HCT116 (cell line): ENCODE results near the gene PSPC1. TPM values are rescaled to one million over a fixed set of nuclear protein-coding genes. Genes with fewer than 3 reads are reported as not detected.

Experiments
- ATAC-seq: fragments of 200-7000 bp; cut with Tn5 transposase; 2 replicates; pipeline ENCODE4 v1.9.1; 2020; ENCODE audit warnings: mild to moderate bottlenecking, moderate library complexity
- BruUV-seq: library from RNA; stranded (reverse); fragments of 400-500 nt; replicated peaks from 2 replicates; lab custom pipeline; 2021; lab: Mats Ljungman, UMichigan
- CTCF ChIA-PET: fragments of 300-600 bp; sonication (Branson Sonifier 250); formaldehyde crosslinking; loops from one replicate; lab custom pipeline; 2021; ENCODE audit warnings: antibody characterized with exemption; lab: Charles Lee
- POLR2A ChIA-PET: fragments of 300-600, 350-600 bp; sonication (Branson Sonifier 250); formaldehyde crosslinking; loops from one replicate; lab custom pipeline; 2021; ENCODE audit warnings: antibody characterized with exemption; lab: Charles Lee
- RAD21 ChIA-PET, 2 experiments: fragments of 300-600 bp; sonication (Branson Sonifier 250); formaldehyde crosslinking; loops; one replicate each; lab custom pipeline; 2023; ENCODE audit warnings: low total read pairs in 2 of 2; ENCODE audit not compliant: uncharacterized antibody in 2 of 2, unreplicated experiment in 2 of 2, low non-redundant PET in 1 of 2; lab: Charles Lee
- DNase-seq: peaks from one replicate; pipeline ENCODE4 v3.0.0-alpha.2; 2010; ENCODE audit warnings: low read depth, low spot score
- H2AFZ ChIP-seq: fragments of 200-600 bp; shearing (Covaris generic), sonication (generic); 2 replicates; pipeline ENCODE4 v1.6.1; 2017; ENCODE audit warnings: low read depth, mixed run types, mixed read lengths, antibody characterized with exemption, low read length; ENCODE audit not compliant: poor library complexity, severe bottlenecking
- H3K27ac ChIP-seq: 2 replicates; pipeline ENCODE4 v1.5.1; 2012; ENCODE audit warnings: low read depth, low read length
- H3K27me3 ChIP-seq: fragments of 200-600 bp; sonication (generic); 2 replicates; pipeline ENCODE4 v1.6.1; 2016; ENCODE audit warnings: mixed run types, low read length, mixed read lengths; ENCODE audit not compliant: insufficient read depth
- H3K36me3 ChIP-seq, 2 experiments: fragments of 200-500 bp in 1 of 2; fragments of 200-600 bp in 1 of 2; sonication (Bioruptor generic) in 1 of 2; sonication (generic) in 1 of 2; 2 replicates each; pipeline versions ENCODE4 v1.5.1 to v1.6.1; 2014 to 2016; ENCODE audit warnings: low read length in 2 of 2, inconsistent platforms in 1 of 2, mixed read lengths in 1 of 2, mixed run types in 1 of 2; ENCODE audit not compliant: insufficient read depth in 2 of 2, control insufficient read depth in 1 of 2
- H3K4me1 ChIP-seq, 2 experiments: fragments of 200-600 bp in 1 of 2; sonication (generic) in 1 of 2; 2 replicates each; pipeline versions ENCODE4 v1.5.1 to v1.6.1; 2012 to 2017; ENCODE audit warnings: low read length in 2 of 2, inconsistent platforms in 1 of 2, mild to moderate bottlenecking in 1 of 2, mixed read lengths in 1 of 2, mixed run types in 1 of 2, moderate library complexity in 1 of 2; ENCODE audit not compliant: insufficient read depth in 2 of 2, control insufficient read depth in 1 of 2
- H3K4me2 ChIP-seq: fragments of 200-600 bp; sonication (generic); 2 replicates; pipeline ENCODE4 v1.6.1; 2017; ENCODE audit warnings: mixed run types, low read length, mixed read lengths
- H3K4me3 ChIP-seq, 2 experiments: fragments of 200-600 bp in 1 of 2; sonication (generic) in 1 of 2; replicated peaks in 1 of 2; 2 replicates each; pipeline ENCODE4 v1.5.1; 2011 to 2016; ENCODE audit warnings: low read length in 2 of 2, control low read depth in 1 of 2, low read depth in 1 of 2, mild to moderate bottlenecking in 1 of 2, mixed read lengths in 1 of 2, mixed run types in 1 of 2
- H3K79me2 ChIP-seq: fragments of 200-600 bp; sonication (generic); 2 replicates; pipeline ENCODE4 v1.6.1; 2017; ENCODE audit warnings: mild to moderate bottlenecking, mixed run types, low read length, moderate library complexity, mixed read lengths; ENCODE audit not compliant: insufficient read depth
- H3K9ac ChIP-seq: fragments of 200-600 bp; sonication (generic); 2 replicates; pipeline ENCODE4 v1.6.1; 2016; ENCODE audit warnings: low read length, mixed read lengths
- H3K9me2 ChIP-seq: fragments of 200-600 bp; sonication (generic), shearing (Covaris generic); 2 replicates; pipeline ENCODE4 v1.6.1; 2017; ENCODE audit warnings: mixed run types, mild to moderate bottlenecking, moderate library complexity; ENCODE audit not compliant: insufficient read depth
- H3K9me3 ChIP-seq, 2 experiments: fragments of 200-500 bp in 1 of 2; fragments of 200-600 bp in 1 of 2; sonication (Bioruptor generic) in 1 of 2; sonication (generic) in 1 of 2; 2 replicates each; pipeline ENCODE4 v1.6.1; 2014 to 2017; ENCODE audit warnings: low read length in 2 of 2, mixed read lengths in 2 of 2, inconsistent platforms in 1 of 2, low read depth in 1 of 2, mild to moderate bottlenecking in 1 of 2, mixed run types in 1 of 2, moderate library complexity in 1 of 2; ENCODE audit not compliant: control insufficient read depth in 1 of 2, insufficient read depth in 1 of 2
- H4K20me1 ChIP-seq: fragments of 200-600 bp; sonication (generic), shearing (Covaris generic); 2 replicates; pipeline ENCODE4 v1.6.1; 2017; ENCODE audit warnings: mixed run types, mild to moderate bottlenecking, moderate library complexity; ENCODE audit not compliant: insufficient read depth
- CBX3 ChIP-seq: IDR thresholded peaks from 2 replicates; pipeline ENCODE4 v1.6.1; 2012; ENCODE audit warnings: low read depth
- CEBPB ChIP-seq: IDR thresholded peaks from 2 replicates; pipeline ENCODE4 v1.6.1; 2012; ENCODE audit warnings: low read depth
- EGR1 ChIP-seq: IDR thresholded peaks from 2 replicates; pipeline ENCODE4 v1.6.1; 2012; ENCODE audit warnings: low read depth
- SRF ChIP-seq: IDR thresholded peaks from 2 replicates; pipeline ENCODE4 v1.6.1; 2012; ENCODE audit warnings: low read depth
- intact Hi-C: fragments of 100-400 bp; cut with micrococcal nuclease; formaldehyde crosslinking; loops from 2 replicates; pipeline ENCODE4 v1.10.0; 2022
- total RNA-seq: library from RNA; stranded (reverse); gene quantifications from one replicate; pipeline ENCODE4 v1.2.1, GENCODE V29; 2021; ENCODE audit not compliant: unreplicated experiment
- TF ChIP-seq, protein P1 (sequence below): IDR thresholded peaks from 2 replicates; pipeline ENCODE4 v1.6.1; 2011; ENCODE audit warnings: mild to moderate bottlenecking, low read length, moderate library complexity; ENCODE audit not compliant: insufficient replicate concordance; ENCODE audit errors: extremely low read depth
- TF ChIP-seq, protein P2 (sequence below): IDR thresholded peaks from 2 replicates; pipeline ENCODE4 v1.6.1; 2012; ENCODE audit warnings: low read depth
- TF ChIP-seq, protein P3 (sequence below), 3 experiments: fragments of 200-600 bp in 1 of 3; sonication (generic) in 1 of 3; IDR thresholded peaks in 2 of 3; conservative IDR thresholded peaks in 1 of 3; 2 replicates each; pipeline ENCODE4 v1.5.1; 2012 to 2017; ENCODE audit warnings: low read depth in 2 of 3, low read length in 2 of 3, antibody characterized with exemption in 1 of 3, borderline replicate concordance in 1 of 3, control low read depth in 1 of 3, mild to moderate bottlenecking in 1 of 3, mixed read lengths in 1 of 3, mixed run types in 1 of 3, moderate library complexity in 1 of 3; ENCODE audit not compliant: insufficient read depth in 1 of 3

Gene PSPC1
- total RNA-seq, 1 experiment from 2014 or later: 57.7 TPM

DNA sequence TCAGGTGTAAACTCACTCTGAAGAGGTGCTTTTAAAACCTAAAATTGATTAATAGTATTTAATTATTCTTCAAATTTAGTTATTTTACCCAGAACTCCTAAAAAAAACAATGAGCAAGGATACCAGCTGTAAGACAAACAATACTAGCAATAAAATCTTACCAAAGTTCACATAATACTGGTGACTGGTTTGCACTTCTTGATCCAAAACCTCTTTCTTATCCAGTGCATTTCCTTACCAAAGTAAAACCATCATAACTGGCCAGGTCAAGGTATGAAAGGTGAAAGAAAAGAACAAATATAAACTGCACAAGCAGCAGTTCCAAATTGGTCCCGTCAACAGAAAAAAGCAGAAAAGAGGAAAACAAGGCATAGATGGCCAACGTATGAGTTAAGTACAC lies 62.7 kb downstream of the PSPC1 start (continued):
- TF ChIP-seq, protein P1, sequence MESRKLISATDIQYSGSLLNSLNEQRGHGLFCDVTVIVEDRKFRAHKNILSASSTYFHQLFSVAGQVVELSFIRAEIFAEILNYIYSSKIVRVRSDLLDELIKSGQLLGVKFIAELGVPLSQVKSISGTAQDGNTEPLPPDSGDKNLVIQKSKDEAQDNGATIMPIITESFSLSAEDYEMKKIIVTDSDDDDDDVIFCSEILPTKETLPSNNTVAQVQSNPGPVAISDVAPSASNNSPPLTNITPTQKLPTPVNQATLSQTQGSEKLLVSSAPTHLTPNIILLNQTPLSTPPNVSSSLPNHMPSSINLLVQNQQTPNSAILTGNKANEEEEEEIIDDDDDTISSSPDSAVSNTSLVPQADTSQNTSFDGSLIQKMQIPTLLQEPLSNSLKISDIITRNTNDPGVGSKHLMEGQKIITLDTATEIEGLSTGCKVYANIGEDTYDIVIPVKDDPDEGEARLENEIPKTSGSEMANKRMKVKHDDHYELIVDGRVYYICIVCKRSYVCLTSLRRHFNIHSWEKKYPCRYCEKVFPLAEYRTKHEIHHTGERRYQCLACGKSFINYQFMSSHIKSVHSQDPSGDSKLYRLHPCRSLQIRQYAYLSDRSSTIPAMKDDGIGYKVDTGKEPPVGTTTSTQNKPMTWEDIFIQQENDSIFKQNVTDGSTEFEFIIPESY: no peak
- TF ChIP-seq, protein P2, sequence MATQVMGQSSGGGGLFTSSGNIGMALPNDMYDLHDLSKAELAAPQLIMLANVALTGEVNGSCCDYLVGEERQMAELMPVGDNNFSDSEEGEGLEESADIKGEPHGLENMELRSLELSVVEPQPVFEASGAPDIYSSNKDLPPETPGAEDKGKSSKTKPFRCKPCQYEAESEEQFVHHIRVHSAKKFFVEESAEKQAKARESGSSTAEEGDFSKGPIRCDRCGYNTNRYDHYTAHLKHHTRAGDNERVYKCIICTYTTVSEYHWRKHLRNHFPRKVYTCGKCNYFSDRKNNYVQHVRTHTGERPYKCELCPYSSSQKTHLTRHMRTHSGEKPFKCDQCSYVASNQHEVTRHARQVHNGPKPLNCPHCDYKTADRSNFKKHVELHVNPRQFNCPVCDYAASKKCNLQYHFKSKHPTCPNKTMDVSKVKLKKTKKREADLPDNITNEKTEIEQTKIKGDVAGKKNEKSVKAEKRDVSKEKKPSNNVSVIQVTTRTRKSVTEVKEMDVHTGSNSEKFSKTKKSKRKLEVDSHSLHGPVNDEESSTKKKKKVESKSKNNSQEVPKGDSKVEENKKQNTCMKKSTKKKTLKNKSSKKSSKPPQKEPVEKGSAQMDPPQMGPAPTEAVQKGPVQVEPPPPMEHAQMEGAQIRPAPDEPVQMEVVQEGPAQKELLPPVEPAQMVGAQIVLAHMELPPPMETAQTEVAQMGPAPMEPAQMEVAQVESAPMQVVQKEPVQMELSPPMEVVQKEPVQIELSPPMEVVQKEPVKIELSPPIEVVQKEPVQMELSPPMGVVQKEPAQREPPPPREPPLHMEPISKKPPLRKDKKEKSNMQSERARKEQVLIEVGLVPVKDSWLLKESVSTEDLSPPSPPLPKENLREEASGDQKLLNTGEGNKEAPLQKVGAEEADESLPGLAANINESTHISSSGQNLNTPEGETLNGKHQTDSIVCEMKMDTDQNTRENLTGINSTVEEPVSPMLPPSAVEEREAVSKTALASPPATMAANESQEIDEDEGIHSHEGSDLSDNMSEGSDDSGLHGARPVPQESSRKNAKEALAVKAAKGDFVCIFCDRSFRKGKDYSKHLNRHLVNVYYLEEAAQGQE: no peak

DNA sequence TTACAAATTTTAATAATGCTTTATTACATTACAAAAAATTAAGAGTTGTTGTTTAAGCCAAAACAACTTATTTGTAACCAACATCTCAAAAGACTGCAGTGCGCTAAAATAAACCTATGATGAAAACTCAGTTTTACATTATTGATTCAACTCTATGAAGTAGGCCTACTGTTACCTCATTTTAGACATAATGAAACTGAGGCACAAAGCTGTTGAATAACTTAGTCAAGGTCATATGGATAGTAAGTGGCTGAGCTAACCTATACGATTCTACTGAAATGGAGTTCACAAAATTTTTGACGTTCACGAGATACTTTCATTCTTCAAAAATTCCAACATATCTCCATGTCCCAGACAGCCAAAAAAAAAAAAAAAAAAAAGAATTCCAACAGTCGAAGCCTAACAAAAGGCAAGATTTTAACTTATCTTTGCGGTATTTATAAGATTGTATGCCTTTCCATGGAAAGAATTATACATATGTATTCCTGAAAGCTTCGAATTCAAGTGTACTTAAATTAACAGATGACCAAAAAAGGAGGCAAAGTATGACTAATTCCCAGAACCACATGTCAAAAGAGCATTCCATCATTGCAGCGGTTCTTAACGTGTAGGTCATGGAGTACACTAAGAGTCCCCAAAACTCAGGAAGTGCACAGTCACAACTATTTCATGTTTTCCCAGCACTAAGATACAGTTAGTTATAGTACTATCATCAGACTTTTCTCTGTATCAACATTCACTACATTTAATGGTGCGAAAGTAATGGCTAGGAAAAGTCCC lies 69.4 kb downstream of the PSPC1 start:
- Histone ChIP-seq H3K9me3 (no peaks in the 10 kb centered on the region), H4K20me1 (peaks cover 4% of the 10 kb centered on the region; the same call in 1 of the 2 replicates), H3K79me2 (peaks cover 47% of the 10 kb centered on the region), H3K9me2 (no peaks in the 10 kb centered on the region), H3K36me3 (no peaks in the 10 kb centered on the region), H3K9ac (no peak overlapping the region), H3K4me1 (no peaks in the 10 kb centered on the region), H2AFZ (no peak overlapping the region), H3K27ac (no peak overlapping the region), H3K4me2 (no peak overlapping the region), H3K27me3 (no peaks in the 10 kb centered on the region), H3K4me3 (no peak overlapping the region)
- ATAC-seq: no peak
- ChIA-PET CTCF (no interaction called here), POLR2A (no interaction called here), RAD21 (no interaction called here)
- intact Hi-C loops: no loop called here
- no TSS peak for BruUV-seq
- DNase-seq: no peak
- TF ChIP-seq SRF (no peak), CEBPB (no peak), CBX3 (no peak), EGR1 (no peak)
- TF ChIP-seq, protein P2: no peak
- TF ChIP-seq, protein P3, sequence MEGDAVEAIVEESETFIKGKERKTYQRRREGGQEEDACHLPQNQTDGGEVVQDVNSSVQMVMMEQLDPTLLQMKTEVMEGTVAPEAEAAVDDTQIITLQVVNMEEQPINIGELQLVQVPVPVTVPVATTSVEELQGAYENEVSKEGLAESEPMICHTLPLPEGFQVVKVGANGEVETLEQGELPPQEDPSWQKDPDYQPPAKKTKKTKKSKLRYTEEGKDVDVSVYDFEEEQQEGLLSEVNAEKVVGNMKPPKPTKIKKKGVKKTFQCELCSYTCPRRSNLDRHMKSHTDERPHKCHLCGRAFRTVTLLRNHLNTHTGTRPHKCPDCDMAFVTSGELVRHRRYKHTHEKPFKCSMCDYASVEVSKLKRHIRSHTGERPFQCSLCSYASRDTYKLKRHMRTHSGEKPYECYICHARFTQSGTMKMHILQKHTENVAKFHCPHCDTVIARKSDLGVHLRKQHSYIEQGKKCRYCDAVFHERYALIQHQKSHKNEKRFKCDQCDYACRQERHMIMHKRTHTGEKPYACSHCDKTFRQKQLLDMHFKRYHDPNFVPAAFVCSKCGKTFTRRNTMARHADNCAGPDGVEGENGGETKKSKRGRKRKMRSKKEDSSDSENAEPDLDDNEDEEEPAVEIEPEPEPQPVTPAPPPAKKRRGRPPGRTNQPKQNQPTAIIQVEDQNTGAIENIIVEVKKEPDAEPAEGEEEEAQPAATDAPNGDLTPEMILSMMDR (IDR thresholded peaks at IDR 0.05 in 2 of 3, conservative IDR thresholded peaks at IDR 0.05 in 1 of 3; ENCODE audit: borderline replicate concordance in 1 of 3, insufficient read depth in 1 of 3, low read depth in 2 of 3, low read length in 2 of 3): no peak
- TF ChIP-seq, protein P1: no peak
